K562 (cell line): ENCODE measurements around the gene TTC38. TPM values are rescaled to one million over a fixed set of nuclear protein-coding genes. Genes with fewer than 3 reads are reported as not detected.

Source experiments
- ATAC-seq: fragments of 200-7000 bp; cut with Tn5 transposase; 3 replicates; pipeline ENCODE4 v1.9.1; 2020; ENCODE audit warnings: moderate library complexity
- BruUV-seq: library from RNA; stranded (reverse); fragments of 400-500 nt; replicated peaks from 2 replicates; lab custom pipeline; 2021; lab: Mats Ljungman, UMichigan
- CTCF ChIA-PET: fragments of 300-600 bp; formaldehyde crosslinking; extraction: SDS; loops from one replicate; lab custom pipeline; 2021; ENCODE audit warnings: low intra/inter-chr PET ratio; lab: Yijun Ruan, JAX
- POLR2A ChIA-PET: fragments of 300-600, 350-650 bp; sonication (Branson Sonifier 250); formaldehyde crosslinking; extraction: SDS; loops from one replicate; lab custom pipeline; 2021; ENCODE audit warnings: antibody characterized with exemption, inconsistent platforms; lab: Yijun Ruan, JAX
- DNase-seq, 4 experiments: peaks; one replicate each; pipeline versions ENCODE4 v3.0.0 to v3.0.0-alpha.2; 2011 to 2018; ENCODE audit warnings: low spot score in 3 of 4, mixed read lengths in 3 of 4; ENCODE audit errors: extremely low read depth in 1 of 4
- FAIRE-seq: peaks from 2 replicates; lab custom pipeline; 2011; peaks lifted over from hg19 to GRCh38; lab: Jason Lieb, UNC
- H2AFZ ChIP-seq: 2 replicates; pipeline ENCODE4 v1.6.0; 2011; ENCODE audit warnings: low read depth, low read length, control low read depth, inconsistent platforms
- H3K27ac ChIP-seq: fragments of 200-600 bp; 3 replicates; pipeline ENCODE4 v1.8.0; 2011; ENCODE audit warnings: low read depth, mild to moderate bottlenecking, control low read depth, inconsistent platforms, low read length, moderate library complexity, mixed read lengths; ENCODE audit errors: extremely low read depth
- H3K27me3 ChIP-seq, 2 experiments: fragments of 300-600 bp in 1 of 2; 2 replicates in 1 of 2; 3 replicates in 1 of 2; pipeline versions ENCODE4 v1.6.0 to v1.8.0; 2011; ENCODE audit warnings: inconsistent platforms in 2 of 2, low read length in 2 of 2, mild to moderate bottlenecking in 1 of 2, mixed read lengths in 1 of 2, moderate library complexity in 1 of 2; ENCODE audit not compliant: control insufficient read depth in 2 of 2, insufficient read depth in 2 of 2
- H3K36me3 ChIP-seq: fragments of 300-600 bp; 3 replicates; pipeline ENCODE4 v1.8.0; 2011; ENCODE audit warnings: mild to moderate bottlenecking, low read length, inconsistent platforms; ENCODE audit not compliant: control insufficient read depth, insufficient read depth
- H3K4me1 ChIP-seq, 2 experiments: fragments of 200-600 bp in 1 of 2; replicated peaks in 1 of 2; 2 replicates in 1 of 2; 3 replicates in 1 of 2; pipeline versions ENCODE4 v1.5.1 to v1.8.0; 2011; ENCODE audit warnings: inconsistent platforms in 2 of 2, low read length in 2 of 2, mild to moderate bottlenecking in 1 of 2, mixed read lengths in 1 of 2, moderate library complexity in 1 of 2; ENCODE audit not compliant: control insufficient read depth in 2 of 2, insufficient read depth in 2 of 2
- H3K4me2 ChIP-seq: 2 replicates; pipeline ENCODE4 v1.6.1; 2011; ENCODE audit warnings: low read length, control low read depth, inconsistent platforms, mixed read lengths; ENCODE audit not compliant: insufficient read depth
- H3K4me3 ChIP-seq: fragments of 200-600 bp; sonication (generic), shearing (Covaris generic); 2 replicates; pipeline ENCODE4 v1.5.1; 2016; ENCODE audit warnings: control low read depth, inconsistent platforms
- H3K79me2 ChIP-seq: fragments of 200-600 bp; 3 replicates; pipeline ENCODE4 v1.8.0; 2011; ENCODE audit warnings: low read length, inconsistent platforms; ENCODE audit not compliant: control insufficient read depth, insufficient read depth
- H3K9ac ChIP-seq, 2 experiments: 2 replicates each; pipeline versions ENCODE4 v1.6.0 to v1.6.1; 2011; ENCODE audit warnings: low read depth in 2 of 2, low read length in 2 of 2, control low read depth in 1 of 2, inconsistent platforms in 1 of 2, mild to moderate bottlenecking in 1 of 2, mixed read lengths in 1 of 2; ENCODE audit not compliant: insufficient read depth in 1 of 2
- H3K9me1 ChIP-seq: one replicate; pipeline ENCODE4 v1.6.0; 2011; ENCODE audit warnings: inconsistent platforms, mild to moderate bottlenecking, low read length, moderate library complexity; ENCODE audit not compliant: control insufficient read depth, insufficient read depth
- H3K9me3 ChIP-seq: replicated peaks from 2 replicates; pipeline ENCODE4 v1.5.1; 2011; ENCODE audit warnings: low read depth, low read length, inconsistent platforms; ENCODE audit not compliant: control insufficient read depth, insufficient read depth
- H4K20me1 ChIP-seq: replicated peaks from 2 replicates; pipeline ENCODE4 v1.6.1; 2011; ENCODE audit warnings: low read length, inconsistent platforms, mixed read lengths; ENCODE audit not compliant: control insufficient read depth, insufficient read depth
- ARNT ChIP-seq, 2 experiments: fragments of 450-650 bp; IDR thresholded peaks; 2 replicates each; pipeline ENCODE4 v1.6.1; 2016; ENCODE audit warnings: mild to moderate bottlenecking in 1 of 2
- DPF2 ChIP-seq: fragments of 450-650 bp; IDR thresholded peaks from 2 replicates; pipeline ENCODE4 v1.6.1; 2016
- HDAC1 ChIP-seq, 2 experiments: fragments of 450-650 bp; IDR thresholded peaks; 2 replicates each; pipeline ENCODE4 v1.6.1; 2016 to 2017; ENCODE audit warnings: inconsistent platforms in 1 of 2, mild to moderate bottlenecking in 1 of 2, moderate library complexity in 1 of 2
- HMBOX1 ChIP-seq: sonication (generic); IDR thresholded peaks from 2 replicates; pipeline ENCODE4 v1.6.1; 2016
- IRF2 ChIP-seq: sonication (generic); formaldehyde crosslinking; IDR thresholded peaks from 2 replicates; pipeline ENCODE4 v1.8.1; 2022; ENCODE audit warnings: mild to moderate bottlenecking, missing genetic modification reagents
- JUND ChIP-seq, 2 experiments: IDR thresholded peaks; 2 replicates in 1 of 2; 3 replicates in 1 of 2; pipeline ENCODE4 v1.6.1; 2011; ENCODE audit warnings: borderline replicate concordance in 2 of 2, low read depth in 2 of 2, low read length in 2 of 2, improper control_type of control experiment in 1 of 2, missing biosample characterization in 1 of 2, missing genetic modification characterization in 1 of 2, missing genetic modification reagents in 1 of 2
- NFE2L1 ChIP-seq: fragments of 450-650 bp; IDR thresholded peaks from 2 replicates; pipeline ENCODE4 v1.6.1; 2016; ENCODE audit warnings: missing genetic modification characterization, low read depth, mild to moderate bottlenecking, missing compliant biosample characterization, moderate library complexity, borderline replicate concordance
- RFX5 ChIP-seq: IDR thresholded peaks from 2 replicates; pipeline ENCODE4 v1.6.1; 2011; ENCODE audit warnings: low read depth, mild to moderate bottlenecking, improper control_type of control experiment, low read length
- ZSCAN29 ChIP-seq: fragments of 450-650 bp; IDR thresholded peaks from 2 replicates; pipeline ENCODE4 v1.6.1; 2017
- WGBS: fragments of 100-300 bp; shearing (Covaris generic); methylation state at CpG from one replicate; pipeline ENCODE4 v1.1.6; 2016; ENCODE audit warnings: low coverage, mixed read lengths; ENCODE audit not compliant: insufficient coverage; ENCODE audit errors: missing lambda C conversion rate; 5-methylcytosine and 5-hydroxymethylcytosine counted together
- in situ Hi-C: fragments of 300-500 bp; cut with MboI; formaldehyde crosslinking; loops from 4 replicates; pipeline ENCODE4 v1.15.0; 2018; ENCODE audit warnings: inconsistent platforms, mixed read lengths
- intact Hi-C: fragments of 100-400 bp; cut with micrococcal nuclease; formaldehyde crosslinking; loops from 2 replicates; pipeline ENCODE4 v1.14.2; 2022
- polyA plus RNA-seq, 8 experiments: library from polyadenylated mRNA; depleted of rRNA in 4 of 8; stranded (reverse) in 5 of 8; unstranded in 3 of 8; fragments of >200 nt; fragmentation: Nextera tagmentation in 2 of 8; fragmentation: Illumina TruSeq in 1 of 8; extraction: Ambion mirVana in 2 of 8; extraction: Trizol in 1 of 8; gene quantifications; 2 replicates each; pipeline versions ENCODE4 v1.2.1 to v1.2.3, GENCODE V29; 2011 to 2014; ENCODE audit warnings: inconsistent platforms in 1 of 8, missing spikeins in 1 of 8
- total RNA-seq, 7 experiments: library from RNA; depleted of rRNA in 6 of 7; stranded (reverse); fragments of >200 nt in 6 of 7; fragmentation: Illumina TruSeq in 2 of 7; extraction: Trizol in 2 of 7; gene quantifications; 2 replicates each; pipeline versions ENCODE4 v1.2.1 to v1.2.3, GENCODE V29; 2011 to 2021; ENCODE audit warnings: low replicate concordance in 1 of 7
- TF ChIP-seq, protein P1 (sequence below): fragments of 250-450 bp; sonication (Bioruptor Pico); IDR thresholded peaks from 2 replicates; pipeline ENCODE4 v1.5.0; 2020; ENCODE audit warnings: mild to moderate bottlenecking
- TF ChIP-seq, protein P2 (sequence below): IDR thresholded peaks from 2 replicates; pipeline ENCODE4 v1.6.1; 2014; ENCODE audit warnings: antibody characterized with exemption
- TF ChIP-seq, protein P3 (sequence below), 3 experiments: fragments of 200-800 bp in 1 of 3; fragments of 250-450 bp in 1 of 3; fragments of 450-650 bp in 1 of 3; sonication (Bioruptor Pico) in 1 of 3; sonication (Bioruptor generic) in 1 of 3; formaldehyde crosslinking in 1 of 3; IDR thresholded peaks; 2 replicates each; pipeline versions ENCODE4 v1.6.1 to v1.8.0; 2016 to 2022; ENCODE audit warnings: mild to moderate bottlenecking in 2 of 3, missing genetic modification characterization in 2 of 3, missing compliant biosample characterization in 1 of 3, moderate library complexity in 1 of 3

TTC38 gene
- total and polyA plus RNA-seq, 9 of the 15 experiments (the other 6 are each of a cell fraction or from before 2014, with no cell fraction given): 0.84 to 28.4 (median 18.1) TPM

DNA sequence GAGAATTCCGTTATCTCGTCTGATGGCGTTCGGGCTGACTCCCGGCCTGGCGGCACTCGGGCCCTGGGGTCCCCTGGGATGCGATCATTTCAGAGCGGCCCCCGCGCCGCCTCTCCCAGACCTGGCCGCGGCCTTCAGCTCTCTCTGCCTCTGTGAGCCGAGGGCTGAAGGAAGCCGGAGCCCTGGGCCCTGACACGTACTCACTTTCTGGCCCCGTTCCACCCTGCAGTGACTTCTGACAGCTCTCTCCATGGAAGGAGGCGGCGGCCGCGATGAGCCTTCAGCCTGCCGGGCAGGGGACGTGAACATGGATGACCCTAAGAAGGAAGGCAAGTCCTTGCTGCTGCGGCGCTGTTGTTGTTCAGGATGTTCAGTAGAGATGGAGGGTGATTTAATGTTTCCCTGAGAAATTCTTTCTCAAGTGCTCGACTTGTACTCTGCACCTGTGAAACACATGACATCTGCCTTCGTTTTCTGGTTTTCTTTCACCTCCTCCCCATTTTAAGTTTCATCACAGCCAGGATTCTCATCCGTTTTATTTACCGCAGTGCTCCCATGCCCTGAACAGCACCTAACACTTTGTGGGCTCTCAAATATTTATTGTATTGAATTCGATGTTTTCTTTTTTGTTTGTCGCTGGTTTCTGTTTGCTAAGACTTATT is 29.5 kb downstream of the TTC38 start:
- DNase-seq (peak in 3 of 4 experiments; percentile 26 to 30 (median 29)), FAIRE-seq (no peak), ATAC-seq (peak; percentile 36)
- H2AFZ ChIP-seq: peak overlapping the region; percentile 75
- TSS peak; percentile 67 for BruUV-seq
- intact Hi-C loops (loop anchor here (5.0 kb wide), 1 partner anchor 165 kb away; no protein-coding TSS in a partner anchor), in situ Hi-C loops (no loop called here)
- H3K4me2 ChIP-seq: peak overlapping the region; percentile 93
- peaks cover 30% of the 10 kb centered on the region; the same call in 2 of the 3 replicates for H3K36me3 ChIP-seq
- no peaks in the 10 kb centered on the region for H3K27me3 ChIP-seq
- CTCF ChIA-PET: no interaction called here
- H3K9me1 ChIP-seq: no peaks in the 10 kb centered on the region
- H3K79me2 ChIP-seq: peaks cover 17% of the 10 kb centered on the region
- H3K9me3 ChIP-seq: no peaks in the 10 kb centered on the region
- WGBS: 4% methylated on average over 8 of the region's 32 CpGs
- H3K9ac ChIP-seq: peak overlapping the region; percentile 68 to 94
- POLR2A ChIA-PET: interaction anchor here (0.6 to 2.6 kb wide), 6 partner anchors 10 to 107 kb away, joined by 3 to 10 read pairs (median 4); no protein-coding TSS in a partner anchor
- peak overlapping the region; percentile 68 for H3K27ac ChIP-seq
- H4K20me1 ChIP-seq: no peaks in the 10 kb centered on the region
- H3K4me3 ChIP-seq: peak overlapping the region; percentile 74
- peaks cover 2 to 24% of the 10 kb centered on the region in 2 experiments; a peak in 4 of 5 replicates for H3K4me1 ChIP-seq
- peak; percentile 54; the same call in 1 of the 2 replicates for TF ChIP-seq ZSCAN29
- no peak for TF ChIP-seq ARNT (IDR thresholded peaks at IDR 0.05)
- TF ChIP-seq, protein P1, sequence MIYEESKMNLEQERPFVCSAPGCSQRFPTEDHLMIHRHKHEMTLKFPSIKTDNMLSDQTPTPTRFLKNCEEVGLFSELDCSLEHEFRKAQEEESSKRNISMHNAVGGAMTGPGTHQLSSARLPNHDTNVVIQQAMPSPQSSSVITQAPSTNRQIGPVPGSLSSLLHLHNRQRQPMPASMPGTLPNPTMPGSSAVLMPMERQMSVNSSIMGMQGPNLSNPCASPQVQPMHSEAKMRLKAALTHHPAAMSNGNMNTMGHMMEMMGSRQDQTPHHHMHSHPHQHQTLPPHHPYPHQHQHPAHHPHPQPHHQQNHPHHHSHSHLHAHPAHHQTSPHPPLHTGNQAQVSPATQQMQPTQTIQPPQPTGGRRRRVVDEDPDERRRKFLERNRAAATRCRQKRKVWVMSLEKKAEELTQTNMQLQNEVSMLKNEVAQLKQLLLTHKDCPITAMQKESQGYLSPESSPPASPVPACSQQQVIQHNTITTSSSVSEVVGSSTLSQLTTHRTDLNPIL (CRISPR knock-in tag): no peak
- TF ChIP-seq, protein P2, sequence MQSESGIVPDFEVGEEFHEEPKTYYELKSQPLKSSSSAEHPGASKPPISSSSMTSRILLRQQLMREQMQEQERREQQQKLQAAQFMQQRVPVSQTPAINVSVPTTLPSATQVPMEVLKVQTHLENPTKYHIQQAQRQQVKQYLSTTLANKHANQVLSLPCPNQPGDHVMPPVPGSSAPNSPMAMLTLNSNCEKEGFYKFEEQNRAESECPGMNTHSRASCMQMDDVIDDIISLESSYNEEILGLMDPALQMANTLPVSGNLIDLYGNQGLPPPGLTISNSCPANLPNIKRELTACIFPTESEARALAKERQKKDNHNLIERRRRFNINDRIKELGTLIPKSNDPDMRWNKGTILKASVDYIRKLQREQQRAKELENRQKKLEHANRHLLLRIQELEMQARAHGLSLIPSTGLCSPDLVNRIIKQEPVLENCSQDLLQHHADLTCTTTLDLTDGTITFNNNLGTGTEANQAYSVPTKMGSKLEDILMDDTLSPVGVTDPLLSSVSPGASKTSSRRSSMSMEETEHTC: no peak
- TF ChIP-seq DPF2: no peak
- TF ChIP-seq IRF2 (CRISPR knock-in tag): no peak
- no peak for TF ChIP-seq HMBOX1
- no peak for TF ChIP-seq NFE2L1 (tag)
- TF ChIP-seq, protein P3, sequence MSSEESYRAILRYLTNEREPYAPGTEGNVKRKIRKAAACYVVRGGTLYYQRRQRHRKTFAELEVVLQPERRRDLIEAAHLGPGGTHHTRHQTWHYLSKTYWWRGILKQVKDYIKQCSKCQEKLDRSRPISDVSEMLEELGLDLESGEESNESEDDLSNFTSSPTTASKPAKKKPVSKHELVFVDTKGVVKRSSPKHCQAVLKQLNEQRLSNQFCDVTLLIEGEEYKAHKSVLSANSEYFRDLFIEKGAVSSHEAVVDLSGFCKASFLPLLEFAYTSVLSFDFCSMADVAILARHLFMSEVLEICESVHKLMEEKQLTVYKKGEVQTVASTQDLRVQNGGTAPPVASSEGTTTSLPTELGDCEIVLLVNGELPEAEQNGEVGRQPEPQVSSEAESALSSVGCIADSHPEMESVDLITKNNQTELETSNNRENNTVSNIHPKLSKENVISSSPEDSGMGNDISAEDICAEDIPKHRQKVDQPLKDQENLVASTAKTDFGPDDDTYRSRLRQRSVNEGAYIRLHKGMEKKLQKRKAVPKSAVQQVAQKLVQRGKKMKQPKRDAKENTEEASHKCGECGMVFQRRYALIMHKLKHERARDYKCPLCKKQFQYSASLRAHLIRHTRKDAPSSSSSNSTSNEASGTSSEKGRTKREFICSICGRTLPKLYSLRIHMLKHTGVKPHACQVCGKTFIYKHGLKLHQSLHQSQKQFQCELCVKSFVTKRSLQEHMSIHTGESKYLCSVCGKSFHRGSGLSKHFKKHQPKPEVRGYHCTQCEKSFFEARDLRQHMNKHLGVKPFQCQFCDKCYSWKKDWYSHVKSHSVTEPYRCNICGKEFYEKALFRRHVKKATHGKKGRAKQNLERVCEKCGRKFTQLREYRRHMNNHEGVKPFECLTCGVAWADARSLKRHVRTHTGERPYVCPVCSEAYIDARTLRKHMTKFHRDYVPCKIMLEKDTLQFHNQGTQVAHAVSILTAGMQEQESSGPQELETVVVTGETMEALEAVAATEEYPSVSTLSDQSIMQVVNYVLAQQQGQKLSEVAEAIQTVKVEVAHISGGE (CRISPR knock-in tag; IDR thresholded peaks at IDR 0.05): no peak
- no peak for TF ChIP-seq JUND (IDR thresholded peaks at IDR 0.05; ENCODE audit: borderline replicate concordance, low read depth, low read length)
- no peak for TF ChIP-seq JUND (tag; IDR thresholded peaks at IDR 0.05; ENCODE audit: borderline replicate concordance, low read depth, low read length)
- no peak for TF ChIP-seq HDAC1 (IDR thresholded peaks at IDR 0.05)
- no peak for TF ChIP-seq RFX5
